Measurements from ENCODE around the gene UFC1.
A peak's percentile ranks its signal among the peaks of the same experiment; 100 is the strongest.
"Not testable (repeated sequence)": the region's sequence is repeated elsewhere in the genome, so short reads cannot be mapped to it uniquely, and the experiment has no call there.

UFC1 gene

GRCh38 chr1:161153682-161154337 lies at the start of gene UFC1:
UFC1 (plus strand) TSS chr1:161153978; CDS start chr1:161153998, 20 bp downstream.
- ATAC-seq = peak; percentile 96
- Mint-ChIP-seq H3K36me3 (peaks cover 49% of the 10 kb centered on the region), H3K27ac (peak within 1 kb of the TSS; percentile 100), H3K4me3 (peak within 1 kb of the TSS; percentile 95), H3K9me3 (no peaks in the 10 kb centered on the region), H3K4me1 (peaks cover 26% of the 10 kb centered on the region)
- DNase-seq (ENCODE audit: low spot score in 2 of 2) = peak; percentile 61 to 89

- ATAC-seq (no peak), DNase-seq (ENCODE audit: low spot score in 2 of 2) (no peak)
- no peaks in the 10 kb centered on the region for H3K9me3 Mint-ChIP-seq
- H3K4me3 Mint-ChIP-seq = no peak overlapping the region
- H3K4me1 Mint-ChIP-seq = peaks cover 24% of the 10 kb centered on the region
- H3K36me3 Mint-ChIP-seq = peaks cover 88% of the 10 kb centered on the region
- H3K27ac Mint-ChIP-seq = no peak overlapping the region
These were observed 47.3 kb upstream of the UFC1 start for GRCh38 chr1:161106431-161106830.

GRCh38 chr1:161111117-161111516 lies 42.7 kb upstream of the UFC1 start:
- Mint-ChIP-seq H3K36me3 (peaks cover 81% of the 10 kb centered on the region), H3K4me1 (peaks cover 38% of the 10 kb centered on the region), H3K27ac (no peak overlapping the region), H3K9me3 (no peaks in the 10 kb centered on the region), H3K4me3 (no peak overlapping the region)
- DNase-seq (ENCODE audit: low spot score in 2 of 2) (no peak), ATAC-seq (no peak)

- Mint-ChIP-seq H3K36me3 (peaks cover 77% of the 10 kb centered on the region), H3K4me3 (no peak overlapping the region), H3K27ac (no peak overlapping the region), H3K4me1 (peaks cover 38% of the 10 kb centered on the region), H3K9me3 (no peaks in the 10 kb centered on the region)
- DNase-seq (ENCODE audit: low spot score in 2 of 2) = no peak
- no peak for ATAC-seq
These were observed 42.3 kb upstream of the UFC1 start for GRCh38 chr1:161111527-161111926.

GRCh38 chr1:161113915-161114314 lies 39.9 kb upstream of the UFC1 start:
- Mint-ChIP-seq H3K9me3 (no peaks in the 10 kb centered on the region), H3K4me1 (peaks cover 41% of the 10 kb centered on the region), H3K36me3 (peaks cover 70% of the 10 kb centered on the region), H3K4me3 (no peak overlapping the region), H3K27ac (peak overlapping the region; percentile 73)
- DNase-seq (ENCODE audit: low spot score in 2 of 2) (no peak), ATAC-seq (no peak)

- Mint-ChIP-seq H3K4me3 (no peak overlapping the region), H3K9me3 (no peaks in the 10 kb centered on the region), H3K27ac (peak overlapping the region; percentile 73), H3K36me3 (peaks cover 70% of the 10 kb centered on the region), H3K4me1 (peaks cover 48% of the 10 kb centered on the region)
- DNase-seq (ENCODE audit: low spot score in 2 of 2) (no peak), ATAC-seq (no peak)
These were observed 39.2 kb upstream of the UFC1 start for GRCh38 chr1:161114556-161114955.

GRCh38 chr1:161115132-161115711 lies 38.6 kb upstream of the UFC1 start:
- ATAC-seq = peak; percentile 83
- Mint-ChIP-seq H3K4me3 (peak overlapping the region; percentile 96), H3K4me1 (peaks cover 54% of the 10 kb centered on the region), H3K27ac (peak overlapping the region; percentile 73), H3K36me3 (peaks cover 70% of the 10 kb centered on the region), H3K9me3 (no peaks in the 10 kb centered on the region)
- DNase-seq (ENCODE audit: low spot score in 2 of 2) = no peak

GRCh38 chr1:161115961-161116360 lies 37.8 kb upstream of the UFC1 start:
- H3K27ac Mint-ChIP-seq = peak overlapping the region; percentile 73
- H3K4me3 Mint-ChIP-seq = peak overlapping the region; percentile 96
- H3K36me3 Mint-ChIP-seq = peaks cover 71% of the 10 kb centered on the region
- H3K4me1 Mint-ChIP-seq = peaks cover 57% of the 10 kb centered on the region
- DNase-seq (ENCODE audit: low spot score in 2 of 2); H3K9me3 Mint-ChIP-seq; ATAC-seq: not testable (repeated sequence)

- peak; percentile 80 for ATAC-seq
- Mint-ChIP-seq H3K27ac (peak within 1 kb of the TSS; percentile 97), H3K36me3 (peaks cover 81% of the 10 kb centered on the region), H3K9me3 (no peaks in the 10 kb centered on the region), H3K4me1 (peaks cover 50% of the 10 kb centered on the region), H3K4me3 (peak within 1 kb of the TSS; percentile 96)
- DNase-seq (ENCODE audit: low spot score in 2 of 2) = peak; percentile 84 to 93
These were observed 35.8 kb upstream of the UFC1 start, which contains the start of the genes NIT1 and PFDN2 for GRCh38 chr1:161117759-161118581. NIT1 (plus strand) TSS chr1:161118105; CDS start chr1:161118177, 72 bp downstream. PFDN2 (minus strand) TSS chr1:161118037; CDS start chr1:161118026, 11 bp downstream.

- Mint-ChIP-seq H3K4me1 (peaks cover 36% of the 10 kb centered on the region), H3K9me3 (no peaks in the 10 kb centered on the region), H3K4me3 (peak overlapping the region; percentile 96), H3K27ac (peak overlapping the region; percentile 97), H3K36me3 (peaks cover 81% of the 10 kb centered on the region)
- peak in 1 of 2 donors; percentile 74 for DNase-seq (ENCODE audit: low spot score in 2 of 2)
- peak; percentile 73 for ATAC-seq
These were observed 34.5 kb upstream of the UFC1 start for GRCh38 chr1:161119092-161119903.

GRCh38 chr1:161121042-161121650 lies 32.6 kb upstream of the UFC1 start:
- ATAC-seq (no peak), DNase-seq (ENCODE audit: low spot score in 2 of 2) (no peak)
- Mint-ChIP-seq H3K9me3 (no peaks in the 10 kb centered on the region), H3K27ac (peak overlapping the region; percentile 76), H3K4me3 (no peak overlapping the region), H3K36me3 (peaks cover 84% of the 10 kb centered on the region), H3K4me1 (peaks cover 30% of the 10 kb centered on the region)

GRCh38 chr1:161121834-161122233 lies 31.9 kb upstream of the UFC1 start:
- H3K27ac Mint-ChIP-seq = peak overlapping the region; percentile 76
- DNase-seq (ENCODE audit: low spot score in 2 of 2) (no peak), ATAC-seq (no peak)
- peaks cover 91% of the 10 kb centered on the region for H3K36me3 Mint-ChIP-seq
- peaks cover 31% of the 10 kb centered on the region for H3K4me1 Mint-ChIP-seq
- no peaks in the 10 kb centered on the region for H3K9me3 Mint-ChIP-seq
- H3K4me3 Mint-ChIP-seq = no peak overlapping the region

GRCh38 chr1:161122967-161123366 lies 30.8 kb upstream of the UFC1 start:
- Mint-ChIP-seq H3K4me1 (peaks cover 42% of the 10 kb centered on the region), H3K9me3 (no peaks in the 10 kb centered on the region), H3K36me3 (peaks cover 94% of the 10 kb centered on the region), H3K4me3 (no peak overlapping the region), H3K27ac (peak overlapping the region; percentile 15)
- no peak for DNase-seq (ENCODE audit: low spot score in 2 of 2)
- ATAC-seq = no peak

GRCh38 chr1:161127649-161128048 lies 26.1 kb upstream of the UFC1 start:
- Mint-ChIP-seq H3K4me1 (peaks cover 59% of the 10 kb centered on the region), H3K9me3 (no peaks in the 10 kb centered on the region), H3K27ac (peak overlapping the region; percentile 1), H3K4me3 (no peak overlapping the region), H3K36me3 (peaks cover 93% of the 10 kb centered on the region)
- DNase-seq (ENCODE audit: low spot score in 2 of 2) (no peak), ATAC-seq (no peak)

All from stimulated activated effector memory CD8-positive, alpha-beta T cell treated with anti-CD3 and anti-CD28 coated beads, Interleukin-12 subunit alpha, Interleukin-12 subunit beta, amount 100 ng/mL, for 72 hours (primary cell).